Endothelial cell of umbilical vein (primary cell): ENCODE results near the gene PKHD1. TPM values are rescaled to one million over a fixed set of nuclear protein-coding genes. Genes with fewer than 3 reads are reported as not detected.

Experiments used
- BruUV-seq: library from RNA; stranded (reverse); fragments of 400-500 nt; replicated peaks from 2 replicates; lab custom pipeline; 2021; lab: Mats Ljungman, UMichigan
- CTCF ChIA-PET: fragments of 300-600, 350-600 bp; sonication (Branson Sonifier 250); formaldehyde crosslinking; loops from one replicate; lab custom pipeline; 2021; ENCODE audit warnings: antibody characterized with exemption, inconsistent platforms; lab: Charles Lee
- POLR2A ChIA-PET: fragments of 300-600, 350-600 bp; sonication (Branson Sonifier 250); formaldehyde crosslinking; loops from one replicate; lab custom pipeline; 2021; ENCODE audit warnings: antibody characterized with exemption, inconsistent platforms; lab: Charles Lee
- DNase-seq: peaks from one replicate; pipeline ENCODE4 v3.0.0-alpha.2; 2011; ENCODE audit warnings: low read depth, low spot score
- FAIRE-seq: peaks from 2 replicates; lab custom pipeline; 2011; peaks lifted over from hg19 to GRCh38; lab: Jason Lieb, UNC
- H2AFZ ChIP-seq: 2 replicates; pipeline ENCODE4 v1.6.0; 2012; ENCODE audit warnings: low read depth, low read length, control low read depth, inconsistent platforms
- H3K27ac ChIP-seq: 2 replicates; pipeline ENCODE4 v1.5.1; 2011; ENCODE audit warnings: low read depth, mild to moderate bottlenecking, control low read depth, low read length, moderate library complexity; ENCODE audit not compliant: insufficient read depth
- H3K27me3 ChIP-seq, 2 experiments: 2 replicates each; pipeline versions ENCODE4 v1.6.0 to v1.6.1; 2011; ENCODE audit warnings: low read length in 2 of 2, mixed read lengths in 1 of 2; ENCODE audit not compliant: control insufficient read depth in 2 of 2, insufficient read depth in 2 of 2
- H3K36me3 ChIP-seq, 2 experiments: 2 replicates in 1 of 2; 3 replicates in 1 of 2; pipeline ENCODE4 v1.5.1; 2011; ENCODE audit warnings: low read length in 2 of 2, mild to moderate bottlenecking in 1 of 2, moderate library complexity in 1 of 2; ENCODE audit not compliant: control insufficient read depth in 2 of 2, insufficient read depth in 2 of 2; ENCODE audit errors: extremely low read depth in 1 of 2
- H3K4me1 ChIP-seq: 3 replicates; pipeline ENCODE4 v1.5.1; 2011; ENCODE audit warnings: mild to moderate bottlenecking, low read length; ENCODE audit not compliant: control insufficient read depth, insufficient read depth; ENCODE audit errors: extremely low read depth
- H3K4me2 ChIP-seq: 2 replicates; pipeline ENCODE4 v1.6.1; 2011; ENCODE audit warnings: low read length, control low read depth, mixed read lengths; ENCODE audit not compliant: insufficient read depth
- H3K4me3 ChIP-seq, 3 experiments: fragments of 200-600 bp in 1 of 3; sonication (generic), shearing (Covaris generic) in 1 of 3; replicated peaks in 1 of 3; 2 replicates each; pipeline ENCODE4 v1.5.1; 2011 to 2016; ENCODE audit warnings: control low read depth in 3 of 3, low read length in 3 of 3, mild to moderate bottlenecking in 2 of 3, inconsistent platforms in 1 of 3, low read depth in 1 of 3, moderate library complexity in 1 of 3; ENCODE audit not compliant: insufficient read depth in 1 of 3
- H3K79me2 ChIP-seq: 2 replicates; pipeline ENCODE4 v1.6.0; 2012; ENCODE audit warnings: low read length, inconsistent platforms; ENCODE audit not compliant: control insufficient read depth, insufficient read depth
- H3K9ac ChIP-seq: replicated peaks from 2 replicates; pipeline ENCODE3; 2011; ENCODE audit warnings: low read length, control low read depth; ENCODE audit not compliant: insufficient read depth; ENCODE audit errors: extremely low read depth
- H3K9me1 ChIP-seq: replicated peaks from 3 replicates; pipeline ENCODE4 v1.6.0; 2011; ENCODE audit warnings: mild to moderate bottlenecking, low read length; ENCODE audit not compliant: control insufficient read depth, insufficient read depth; ENCODE audit errors: extremely low read depth
- H3K9me3 ChIP-seq: replicated peaks from 2 replicates; pipeline ENCODE4 v1.5.1; 2012; ENCODE audit warnings: low read length, inconsistent platforms; ENCODE audit not compliant: control insufficient read depth, insufficient read depth
- H4K20me1 ChIP-seq: replicated peaks from 2 replicates; pipeline ENCODE3; 2011; ENCODE audit warnings: mild to moderate bottlenecking, low read length; ENCODE audit not compliant: control insufficient read depth, insufficient read depth; ENCODE audit errors: extremely low read depth
- EZH2 ChIP-seq: IDR thresholded peaks from 2 replicates; pipeline ENCODE4 v1.6.1; 2012; ENCODE audit warnings: borderline replicate concordance, low read depth, mild to moderate bottlenecking, moderate library complexity, low read length, inconsistent platforms; ENCODE audit not compliant: severe bottlenecking
- FOS ChIP-seq: IDR thresholded peaks from 2 replicates; pipeline ENCODE4 v1.6.1; 2011; ENCODE audit warnings: mild to moderate bottlenecking, low read length, moderate library complexity, borderline replicate concordance; ENCODE audit not compliant: insufficient read depth
- MYC ChIP-seq: IDR thresholded peaks from one replicate; pipeline ENCODE4 v1.6.1; 2011; ENCODE audit warnings: mild to moderate bottlenecking, low read depth, low read length
- POLR2A ChIP-seq: IDR thresholded peaks from 2 replicates; pipeline ENCODE4 v1.6.1; 2012; ENCODE audit warnings: low read depth, mild to moderate bottlenecking, control low read depth, low read length
- POLR2AphosphoS5 ChIP-seq: IDR thresholded peaks from 2 replicates; pipeline ENCODE4 v1.6.1; 2012; ENCODE audit warnings: low read depth, mild to moderate bottlenecking, control low read depth, low read length, moderate library complexity; ENCODE audit not compliant: insufficient read depth
- dilution Hi-C: fragments of 300-500 bp; cut with MboI; formaldehyde crosslinking; loops from one replicate; pipeline ENCODE4 v1.15.0; 2019; ENCODE audit warnings: low sequenced_read_pairs; ENCODE audit not compliant: extremely low pct_ligation_motif_present
- intact Hi-C: fragments of 100-400 bp; cut with micrococcal nuclease; formaldehyde crosslinking; loops from one replicate; pipeline ENCODE4 v1.10.0; 2022
- polyA plus RNA-seq, 4 experiments: library from polyadenylated mRNA; depleted of rRNA in 3 of 4; stranded (reverse) in 3 of 4; unstranded in 1 of 4; fragments of >200 nt; gene quantifications; 2 replicates each; pipeline versions ENCODE4 v1.2.1 to v1.2.3, GENCODE V29; 2011 to 2012; ENCODE audit warnings: missing spikeins in 1 of 4
- total RNA-seq: library from RNA; stranded (reverse); gene quantifications from 2 replicates; pipeline ENCODE4 v1.2.3, GENCODE V29; 2021
- TF ChIP-seq, protein P1 (sequence below): IDR thresholded peaks from 2 replicates; pipeline ENCODE4 v1.6.1; 2011; ENCODE audit not compliant: insufficient read depth, insufficient read length
- TF ChIP-seq, protein P2 (sequence below), 2 donors: IDR thresholded peaks; 1 replicate in 1 of 2; 2 replicates in 1 of 2; pipeline ENCODE4 v1.5.1; 2011; ENCODE audit warnings: low read length in 2 of 2, mild to moderate bottlenecking in 2 of 2, moderate library complexity in 2 of 2, control low read depth in 1 of 2, inconsistent platforms in 1 of 2, low read depth in 1 of 2; ENCODE audit not compliant: insufficient read depth in 1 of 2; ENCODE audit errors: extremely low read depth in 1 of 2

PKHD1 gene
- total and polyA plus RNA-seq, 2 donors (not counting 3 experiments of a cell fraction or from before 2014, with no cell fraction given) = not detected

DNA sequence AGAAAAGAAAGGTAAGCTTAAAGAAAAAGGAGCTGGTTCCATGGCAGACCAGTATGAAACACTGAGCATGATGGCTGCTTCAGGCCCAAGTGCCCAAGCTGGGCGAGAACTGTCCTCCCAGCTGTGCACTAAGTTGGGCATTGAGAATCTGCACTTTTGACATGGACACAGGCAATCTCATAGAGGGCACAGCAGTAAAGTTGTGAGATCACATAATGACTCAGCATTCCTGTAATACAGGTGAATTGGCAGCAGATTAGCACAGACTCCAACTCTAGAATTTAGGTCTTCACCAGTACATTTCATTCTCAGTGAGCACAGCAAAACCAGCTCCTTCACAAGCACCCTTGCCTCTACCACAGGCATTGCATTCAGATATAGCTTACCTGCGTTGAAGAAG is 343.4 kb downstream of the PKHD1 start:
- DNase-seq = no peak
- no peaks in the 10 kb centered on the region for H3K4me1 ChIP-seq
- no peaks in the 10 kb centered on the region for H3K9me1 ChIP-seq
- H3K36me3 ChIP-seq = no peaks in the 10 kb centered on the region
- H4K20me1 ChIP-seq = no peaks in the 10 kb centered on the region
- BruUV-seq = no TSS peak
- dilution Hi-C loops (no loop called here), intact Hi-C loops (no loop called here)
- no peak overlapping the region for H3K4me3 ChIP-seq
- no peak overlapping the region for H3K4me2 ChIP-seq
- ChIA-PET CTCF (no interaction called here), POLR2A (no interaction called here)
- H3K27ac ChIP-seq = no peak overlapping the region
- no peak overlapping the region for H3K9ac ChIP-seq
- H3K9me3 ChIP-seq = no peaks in the 10 kb centered on the region
- H3K27me3 ChIP-seq = no peaks in the 10 kb centered on the region
- H3K79me2 ChIP-seq = no peaks in the 10 kb centered on the region
- H2AFZ ChIP-seq = no peak overlapping the region
- FAIRE-seq = no peak
- no peak for TF ChIP-seq EZH2
- TF ChIP-seq FOS = no peak
- no peak for TF ChIP-seq POLR2AphosphoS5
- TF ChIP-seq, protein P1, sequence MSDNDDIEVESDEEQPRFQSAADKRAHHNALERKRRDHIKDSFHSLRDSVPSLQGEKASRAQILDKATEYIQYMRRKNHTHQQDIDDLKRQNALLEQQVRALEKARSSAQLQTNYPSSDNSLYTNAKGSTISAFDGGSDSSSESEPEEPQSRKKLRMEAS = no peak
- no peak for TF ChIP-seq MYC
- TF ChIP-seq, protein P2, sequence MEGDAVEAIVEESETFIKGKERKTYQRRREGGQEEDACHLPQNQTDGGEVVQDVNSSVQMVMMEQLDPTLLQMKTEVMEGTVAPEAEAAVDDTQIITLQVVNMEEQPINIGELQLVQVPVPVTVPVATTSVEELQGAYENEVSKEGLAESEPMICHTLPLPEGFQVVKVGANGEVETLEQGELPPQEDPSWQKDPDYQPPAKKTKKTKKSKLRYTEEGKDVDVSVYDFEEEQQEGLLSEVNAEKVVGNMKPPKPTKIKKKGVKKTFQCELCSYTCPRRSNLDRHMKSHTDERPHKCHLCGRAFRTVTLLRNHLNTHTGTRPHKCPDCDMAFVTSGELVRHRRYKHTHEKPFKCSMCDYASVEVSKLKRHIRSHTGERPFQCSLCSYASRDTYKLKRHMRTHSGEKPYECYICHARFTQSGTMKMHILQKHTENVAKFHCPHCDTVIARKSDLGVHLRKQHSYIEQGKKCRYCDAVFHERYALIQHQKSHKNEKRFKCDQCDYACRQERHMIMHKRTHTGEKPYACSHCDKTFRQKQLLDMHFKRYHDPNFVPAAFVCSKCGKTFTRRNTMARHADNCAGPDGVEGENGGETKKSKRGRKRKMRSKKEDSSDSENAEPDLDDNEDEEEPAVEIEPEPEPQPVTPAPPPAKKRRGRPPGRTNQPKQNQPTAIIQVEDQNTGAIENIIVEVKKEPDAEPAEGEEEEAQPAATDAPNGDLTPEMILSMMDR (IDR thresholded peaks at IDR 0.05; ENCODE audit: extremely low read depth in 1 of 2, insufficient read depth in 1 of 2, low read depth in 1 of 2, low read length in 2 of 2) = no peak
- TF ChIP-seq POLR2A = no peak
